DND-41 (cell line): ENCODE data around the gene MAP7D3.

Source experiments
- CTCF ChIP-seq: IDR thresholded peaks from 2 replicates; pipeline ENCODE4 v1.5.1; 2012; ENCODE audit warnings: borderline replicate concordance, low read length, moderate library complexity, mild to moderate bottlenecking; ENCODE audit not compliant: poor library complexity, severe bottlenecking; ENCODE audit errors: extremely low read depth
- EZH2 ChIP-seq: IDR thresholded peaks from 3 replicates; pipeline ENCODE4 v1.6.1; 2012; ENCODE audit warnings: borderline replicate concordance, low read depth, mild to moderate bottlenecking, moderate library complexity, low read length, inconsistent platforms; ENCODE audit not compliant: severe bottlenecking

GRCh38 chrX:136219893-136220292 is 31.3 kb downstream of the MAP7D3 start:
- TF ChIP-seq CTCF (no peak), EZH2 (no peak)
